ENCODE measurements around the gene SAT2. TPM values are rescaled to one million over a fixed set of nuclear protein-coding genes. Genes with fewer than 3 reads are reported as not detected.

The SAT2 gene
- total and polyA plus RNA-seq, 2 of the 13 experiments (the other 11 are each of a cell fraction or from before 2014, with no cell fraction given), result 37.6 to 93.7 TPM

DNA sequence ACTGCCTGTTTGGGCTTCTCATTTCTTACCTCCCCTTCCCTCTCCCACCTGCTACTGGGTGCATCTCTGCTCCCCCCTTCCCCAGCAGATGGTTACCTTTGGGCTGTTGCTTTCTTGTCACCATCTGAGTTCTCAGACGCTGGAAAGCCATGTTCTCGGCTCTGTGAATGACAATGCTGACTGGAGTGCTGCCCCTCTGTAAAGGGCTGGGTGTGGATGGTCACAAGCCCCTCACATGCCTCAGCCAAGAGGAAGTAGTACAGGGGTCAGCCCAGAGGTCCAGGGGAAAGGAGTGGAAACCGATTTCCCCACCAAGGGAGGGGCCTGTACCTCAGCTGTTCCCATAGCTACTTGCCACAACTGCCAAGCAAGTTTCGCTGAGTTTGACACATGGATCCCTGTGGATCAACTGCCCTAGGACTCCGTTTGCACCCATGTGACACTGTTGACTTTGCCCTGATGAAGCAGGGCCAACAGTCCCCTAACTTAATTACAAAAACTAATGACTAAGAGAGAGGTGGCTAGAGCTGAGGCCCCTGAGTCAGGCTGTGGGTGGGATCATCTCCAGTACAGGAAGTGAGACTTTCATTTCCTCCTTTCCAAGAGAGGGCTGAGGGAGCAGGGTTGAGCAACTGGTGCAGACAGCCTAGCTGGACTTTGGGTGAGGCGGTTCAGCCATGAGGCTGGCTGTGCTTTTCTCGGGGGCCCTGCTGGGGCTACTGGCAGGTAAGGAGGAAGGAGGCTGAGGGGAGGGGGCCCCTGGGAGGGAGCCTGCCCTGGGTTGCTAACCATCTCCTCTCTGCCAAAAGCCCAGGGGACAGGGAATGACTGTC, 48.4 kb downstream of the SAT2 start, which contains the start of gene CD68 (continued):
- TF ChIP-seq, protein P1, sequence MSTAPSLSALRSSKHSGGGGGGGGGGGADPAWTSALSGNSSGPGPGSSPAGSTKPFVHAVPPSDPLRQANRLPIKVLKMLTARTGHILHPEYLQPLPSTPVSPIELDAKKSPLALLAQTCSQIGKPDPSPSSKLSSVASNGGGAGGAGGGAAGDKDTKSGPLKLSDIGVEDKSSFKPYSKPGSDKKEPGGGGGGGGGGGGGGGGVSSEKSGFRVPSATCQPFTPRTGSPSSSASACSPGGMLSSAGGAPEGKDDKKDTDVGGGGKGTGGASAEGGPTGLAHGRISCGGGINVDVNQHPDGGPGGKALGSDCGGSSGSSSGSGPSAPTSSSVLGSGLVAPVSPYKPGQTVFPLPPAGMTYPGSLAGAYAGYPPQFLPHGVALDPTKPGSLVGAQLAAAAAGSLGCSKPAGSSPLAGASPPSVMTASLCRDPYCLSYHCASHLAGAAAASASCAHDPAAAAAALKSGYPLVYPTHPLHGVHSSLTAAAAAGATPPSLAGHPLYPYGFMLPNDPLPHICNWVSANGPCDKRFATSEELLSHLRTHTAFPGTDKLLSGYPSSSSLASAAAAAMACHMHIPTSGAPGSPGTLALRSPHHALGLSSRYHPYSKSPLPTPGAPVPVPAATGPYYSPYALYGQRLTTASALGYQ (CRISPR knock-in tag; IDR thresholded peaks at IDR 0.05), result peak; percentile 46; the same call in 1 of the 2 replicates
- peak; percentile 65; the same call in 1 of the 2 replicates for TF ChIP-seq ZNF264 (CRISPR knock-in tag; IDR thresholded peaks at IDR 0.05)
- TF ChIP-seq, protein P2, sequence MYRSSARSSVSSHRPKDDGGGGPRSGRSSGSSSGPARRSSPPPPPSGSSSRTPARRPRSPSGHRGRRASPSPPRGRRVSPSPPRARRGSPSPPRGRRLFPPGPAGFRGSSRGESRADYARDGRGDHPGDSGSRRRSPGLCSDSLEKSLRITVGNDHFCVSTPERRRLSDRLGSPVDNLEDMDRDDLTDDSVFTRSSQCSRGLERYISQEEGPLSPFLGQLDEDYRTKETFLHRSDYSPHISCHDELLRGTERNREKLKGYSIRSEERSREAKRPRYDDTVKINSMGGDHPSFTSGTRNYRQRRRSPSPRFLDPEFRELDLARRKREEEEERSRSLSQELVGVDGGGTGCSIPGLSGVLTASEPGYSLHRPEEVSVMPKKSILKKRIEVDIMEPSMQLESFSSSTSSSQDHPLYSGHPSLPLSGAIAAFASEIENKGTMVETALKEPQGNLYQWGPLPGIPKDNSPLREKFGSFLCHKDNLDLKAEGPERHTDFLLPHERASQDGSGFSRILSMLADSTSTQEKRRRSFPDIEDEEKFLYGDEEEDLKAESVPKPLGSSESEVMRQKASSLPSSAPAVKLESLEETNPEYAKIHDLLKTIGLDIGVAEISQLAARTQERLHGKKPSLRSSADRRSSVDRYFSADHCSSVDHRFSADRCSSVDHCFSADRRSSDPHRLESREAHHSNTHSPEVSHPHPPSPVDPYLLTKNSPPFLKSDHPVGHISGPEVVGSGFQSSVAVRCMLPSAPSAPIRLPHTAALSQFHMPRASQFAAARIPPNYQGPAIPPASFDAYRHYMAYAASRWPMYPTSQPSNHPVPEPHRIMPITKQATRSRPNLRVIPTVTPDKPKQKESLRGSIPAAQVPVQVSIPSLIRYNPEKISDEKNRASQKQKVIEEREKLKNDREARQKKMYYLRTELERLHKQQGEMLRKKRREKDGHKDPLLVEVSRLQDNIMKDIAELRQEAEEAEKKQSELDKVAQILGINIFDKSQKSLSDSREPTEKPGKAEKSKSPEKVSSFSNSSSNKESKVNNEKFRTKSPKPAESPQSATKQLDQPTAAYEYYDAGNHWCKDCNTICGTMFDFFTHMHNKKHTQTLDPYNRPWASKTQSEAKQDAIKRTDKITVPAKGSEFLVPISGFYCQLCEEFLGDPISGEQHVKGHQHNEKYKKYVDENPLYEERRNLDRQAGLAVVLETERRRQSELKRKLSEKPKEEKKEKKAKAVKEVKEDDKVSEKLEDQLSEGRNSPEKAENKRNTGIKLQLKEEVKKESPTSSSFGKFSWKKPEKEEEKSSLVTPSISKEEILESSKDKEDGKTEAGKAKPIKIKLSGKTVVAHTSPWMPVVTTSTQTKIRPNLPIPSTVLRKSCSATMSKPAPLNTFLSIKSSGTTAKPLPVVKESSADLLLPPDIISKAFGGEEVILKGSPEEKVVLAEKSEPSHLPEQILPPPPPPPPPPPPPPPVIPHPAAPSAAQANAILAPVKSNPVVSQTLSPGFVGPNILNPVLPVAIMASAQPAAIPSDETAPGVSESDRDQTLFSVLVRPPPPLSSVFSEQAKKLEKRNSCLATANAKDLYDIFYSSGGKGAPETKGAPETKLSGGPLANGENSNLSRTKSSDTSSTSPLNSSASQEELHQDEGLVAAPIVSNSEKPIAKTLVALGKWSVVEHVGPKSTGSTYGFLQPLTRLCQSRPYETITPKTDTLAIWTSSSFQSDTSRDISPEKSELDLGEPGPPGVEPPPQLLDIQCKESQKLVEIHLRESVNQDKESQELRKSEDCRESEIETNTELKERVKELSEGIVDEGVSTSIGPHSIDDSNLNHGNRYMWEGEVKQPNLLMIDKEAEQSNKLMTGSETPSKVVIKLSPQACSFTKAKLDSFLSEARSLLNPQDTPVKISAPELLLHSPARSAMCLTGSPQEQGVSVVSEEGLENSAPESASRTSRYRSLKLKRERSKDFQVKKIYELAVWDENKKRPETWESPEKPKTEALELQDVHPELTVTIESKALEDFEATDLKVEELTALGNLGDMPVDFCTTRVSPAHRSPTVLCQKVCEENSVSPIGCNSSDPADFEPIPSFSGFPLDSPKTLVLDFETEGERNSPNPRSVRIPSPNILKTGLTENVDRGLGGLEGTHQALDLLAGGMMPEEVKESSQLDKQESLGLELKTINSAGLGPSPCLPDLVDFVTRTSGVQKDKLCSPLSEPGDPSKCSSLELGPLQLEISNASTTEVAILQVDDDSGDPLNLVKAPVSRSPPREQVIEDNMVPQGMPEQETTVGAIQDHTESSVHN (CRISPR knock-in tag; IDR thresholded peaks at IDR 0.05), result peak; percentile 99
- TF ChIP-seq KDM2A (CRISPR knock-in tag; IDR thresholded peaks at IDR 0.05; ENCODE audit: borderline replicate concordance, low read depth), result peak; percentile 91

Data from HepG2 (cell line).